ENCODE results near the gene HAUS6. TPM values are rescaled to one million over a fixed set of nuclear protein-coding genes. Genes with fewer than 3 reads are reported as not detected.
"Not testable (repeated sequence)": the region's sequence is repeated elsewhere in the genome, so short reads cannot be mapped to it uniquely, and the experiment has no call there.

The HAUS6 gene
- total RNA-seq, 2 donors from 2014 or later: 12.3 to 13.6 TPM

DNA sequence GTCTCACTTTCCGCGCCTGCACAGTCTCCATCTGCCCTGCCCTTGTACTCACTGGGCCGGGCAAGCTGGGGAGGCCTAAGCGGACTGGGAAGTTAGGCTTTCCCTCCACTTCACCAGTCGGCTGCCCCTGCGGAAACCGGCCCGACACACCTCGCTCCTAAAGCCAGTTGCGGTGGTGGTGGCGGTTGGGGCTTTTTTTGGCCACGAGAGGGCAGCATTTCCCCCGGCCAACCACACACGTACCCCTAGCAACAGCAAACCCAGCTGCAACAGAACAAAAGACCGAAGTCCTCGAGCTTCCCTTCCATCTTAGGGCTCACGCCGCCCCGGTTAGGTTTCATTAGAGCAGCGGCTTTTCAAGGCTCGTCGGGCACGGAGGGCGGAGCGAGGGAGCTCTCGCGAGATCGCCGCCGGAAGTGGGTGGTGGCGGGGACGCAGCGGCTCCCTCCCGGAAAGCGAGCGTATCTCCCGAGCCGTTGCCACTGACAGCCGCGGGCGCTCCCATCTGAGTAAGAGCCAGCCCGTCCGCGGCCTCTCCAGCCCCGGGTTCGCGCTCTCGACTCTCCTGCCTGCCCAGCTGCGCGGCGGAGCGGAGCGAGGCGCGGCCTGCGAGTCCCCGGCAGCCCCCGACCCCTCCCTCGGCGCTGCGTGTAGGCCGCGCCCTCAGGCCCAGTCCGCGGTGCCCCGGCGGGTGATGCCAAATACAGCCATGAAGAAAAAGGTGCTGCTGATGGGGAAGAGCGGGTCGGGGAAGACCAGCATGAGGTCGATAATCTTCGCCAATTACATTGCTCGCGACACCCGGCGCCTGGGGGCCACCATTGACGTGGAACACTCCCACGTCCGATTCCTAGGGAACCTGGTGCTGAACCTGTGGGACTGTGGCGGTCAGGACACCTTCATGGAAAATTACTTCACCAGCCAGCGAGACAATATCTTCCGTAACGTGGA lies 53.5 kb downstream of the HAUS6 start, which contains the start of gene RRAGA:
Gene RRAGA (plus strand): TSS at position 462 of the 951 bp plus-strand sequence. CDS start 233 bp downstream, at position 695.
- Mint-ChIP-seq H3K27me3 (no peaks in the 10 kb centered on the region), H3K4me1 (peaks cover 21% of the 10 kb centered on the region), H3K27ac (peak within 1 kb of the TSS; percentile 98), H3K36me3 (ENCODE audit: low read depth) (peaks cover 4% of the 10 kb centered on the region), H3K4me3 (peak within 1 kb of the TSS; percentile 94)
- DNase-seq (peak; percentile 92 to 93 (median 93)), ATAC-seq (peak; percentile 92)
- no peaks in the 10 kb centered on the region for H3K9me3 ChIP-seq (ENCODE audit: control insufficient read depth, low read length, poor library complexity, severe bottlenecking)

DNA sequence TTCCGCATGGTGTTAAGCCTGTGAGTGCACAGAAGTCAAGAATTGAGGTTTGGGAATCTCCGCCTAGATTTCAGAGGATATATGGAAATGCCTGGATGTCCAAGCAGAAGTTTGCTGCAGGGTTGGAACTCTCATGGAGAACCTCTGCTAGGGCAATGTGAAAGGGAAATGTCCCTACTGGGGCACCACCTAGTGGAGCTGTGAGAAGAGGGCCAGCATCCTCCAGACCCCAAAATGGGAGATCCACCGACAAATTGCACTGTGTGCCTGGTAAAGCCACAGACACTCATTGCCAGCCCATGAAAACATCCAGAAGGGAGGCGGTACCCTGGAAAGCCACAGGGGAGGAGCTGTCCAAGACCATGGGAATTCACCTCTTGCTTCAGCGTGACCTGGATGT lies 66.1 kb downstream of the HAUS6 start:
- H3K27ac Mint-ChIP-seq: no peak overlapping the region
- H3K9me3 ChIP-seq (ENCODE audit: control insufficient read depth, low read length, poor library complexity, severe bottlenecking): no peaks in the 10 kb centered on the region
- H3K27me3 Mint-ChIP-seq: peaks cover 12% of the 10 kb centered on the region
- ATAC-seq (no peak), DNase-seq (no peak)
- no peaks in the 10 kb centered on the region for H3K4me1 Mint-ChIP-seq
- no peak overlapping the region for H3K4me3 Mint-ChIP-seq
- peaks cover 7% of the 10 kb centered on the region for H3K36me3 Mint-ChIP-seq (ENCODE audit: low read depth)

DNA sequence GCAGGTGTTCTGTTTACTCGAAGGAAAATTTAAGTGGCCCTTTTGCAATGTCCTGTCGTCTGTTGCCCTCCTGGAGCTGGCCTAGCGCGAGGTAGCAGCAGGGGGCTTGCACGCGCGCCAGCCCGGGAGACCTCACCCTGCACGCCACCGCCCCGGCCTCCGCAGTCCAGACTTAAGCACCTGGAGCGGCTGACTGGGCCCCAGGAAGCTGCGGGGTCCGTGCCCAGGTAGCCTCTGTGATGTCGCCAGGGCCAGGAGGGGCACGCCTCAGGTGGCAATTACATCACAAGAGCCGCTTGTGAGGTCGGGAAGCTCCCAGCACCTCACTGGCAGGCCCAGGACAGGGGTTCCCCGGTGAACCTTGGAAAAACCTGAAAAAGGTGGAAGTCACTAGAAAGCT lies 69.7 kb downstream of the HAUS6 start, which contains the start of gene SAXO1:
Gene SAXO1 (minus strand): TSS at position 195 of the 400 bp plus-strand sequence. CDS start 301 bp downstream, outside the sequence.
- DNase-seq: no peak
- H3K27ac Mint-ChIP-seq: no peak within 1 kb of the TSS

DNA sequence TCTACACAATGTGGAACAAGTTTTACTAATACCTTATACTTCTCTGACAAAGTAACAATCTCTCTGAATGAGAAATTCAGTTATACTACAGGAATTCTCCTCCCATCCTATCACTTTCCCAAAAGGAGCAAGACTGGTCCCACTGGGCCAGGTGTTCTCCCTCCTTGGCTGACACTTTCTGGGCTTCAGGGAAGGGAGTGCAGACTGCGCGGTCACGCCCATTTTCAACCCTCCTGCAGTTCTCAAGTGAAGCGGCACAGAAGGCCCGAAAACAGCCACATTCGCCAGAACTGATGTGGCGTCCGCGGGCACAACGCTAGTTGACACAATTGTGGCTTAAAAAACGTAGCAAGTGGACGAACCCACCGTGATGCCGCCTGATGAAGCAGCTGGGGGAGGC lies 70.3 kb downstream of the HAUS6 start:
- peaks cover 7% of the 10 kb centered on the region for H3K4me1 Mint-ChIP-seq

More for the DNA sequence above, 69.7 kb downstream of the HAUS6 start, which contains the start of gene SAXO1:
- no peak for ATAC-seq
- H3K9me3 ChIP-seq (ENCODE audit: control insufficient read depth, low read length, poor library complexity, severe bottlenecking): no peaks in the 10 kb centered on the region
- H3K4me1 Mint-ChIP-seq: peaks cover 7% of the 10 kb centered on the region
- H3K27me3 Mint-ChIP-seq: peaks cover 32% of the 10 kb centered on the region
- no peak within 1 kb of the TSS for H3K4me3 Mint-ChIP-seq
- peaks cover 12% of the 10 kb centered on the region for H3K36me3 Mint-ChIP-seq (ENCODE audit: low read depth)

DNA sequence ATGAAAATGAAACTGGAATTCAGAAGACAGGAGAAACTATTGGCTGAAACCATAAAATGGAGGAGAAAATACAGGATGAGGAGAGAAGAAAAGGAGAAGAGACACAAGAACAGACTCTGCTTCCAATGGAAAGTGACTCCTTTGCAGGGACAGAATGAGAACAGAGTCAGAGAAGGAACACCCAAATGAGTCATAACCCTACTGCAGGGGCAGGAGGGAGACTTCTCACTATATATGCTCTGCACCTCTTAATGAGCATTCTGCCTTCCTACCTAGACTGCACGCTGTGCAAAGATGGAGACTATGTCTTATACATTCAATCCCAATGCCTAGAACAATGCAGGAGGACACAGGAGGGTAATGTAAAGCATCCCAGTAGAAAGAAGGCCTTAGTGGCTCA lies 71.8 kb downstream of the HAUS6 start:
- no peak for ATAC-seq
- Mint-ChIP-seq H3K4me3 (no peak overlapping the region), H3K27me3 (peaks cover 43% of the 10 kb centered on the region)

More for the DNA sequence above, 70.3 kb downstream of the HAUS6 start:
- peaks cover 37% of the 10 kb centered on the region for H3K27me3 Mint-ChIP-seq
- no peak overlapping the region for H3K27ac Mint-ChIP-seq
- H3K9me3 ChIP-seq (ENCODE audit: control insufficient read depth, low read length, poor library complexity, severe bottlenecking): no peaks in the 10 kb centered on the region
- H3K4me3 Mint-ChIP-seq: no peak overlapping the region
- DNase-seq: no peak
- ATAC-seq: no peak
- H3K36me3 Mint-ChIP-seq (ENCODE audit: low read depth): peaks cover 12% of the 10 kb centered on the region

DNA sequence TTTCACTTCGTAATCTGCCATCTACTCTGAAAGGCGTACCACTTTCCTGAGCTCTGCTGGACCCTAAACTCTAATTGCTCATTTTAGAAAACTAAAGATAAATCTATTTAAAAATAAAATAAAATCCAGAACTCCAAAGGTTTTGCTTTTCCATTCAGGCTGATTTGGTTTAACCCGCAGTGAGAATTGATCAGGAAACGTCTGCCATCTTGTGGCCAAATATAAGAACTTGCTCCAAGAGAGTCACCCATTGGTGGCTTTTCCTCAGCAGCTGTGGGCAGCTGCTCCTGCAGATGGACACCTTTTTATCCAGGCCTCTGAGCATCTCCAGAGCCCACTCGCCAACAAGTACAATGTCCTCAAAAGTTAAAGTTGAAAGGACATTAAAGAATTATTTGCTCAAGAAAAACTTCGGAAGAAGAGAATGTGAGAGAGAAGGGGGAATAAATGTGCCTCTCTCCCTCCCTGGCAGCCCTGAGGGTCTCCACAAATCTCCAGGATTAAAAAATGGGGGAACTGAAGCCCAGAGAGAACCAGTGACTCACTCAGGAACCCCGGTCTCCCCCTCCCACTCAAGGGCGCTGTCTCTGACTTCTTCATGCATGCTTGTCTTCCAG lies 73.8 kb downstream of the HAUS6 start:
- H3K27me3 Mint-ChIP-seq: peaks cover 35% of the 10 kb centered on the region
- H3K27ac Mint-ChIP-seq: no peak overlapping the region
- no peaks in the 10 kb centered on the region for H3K9me3 ChIP-seq (ENCODE audit: control insufficient read depth, low read length, poor library complexity, severe bottlenecking)
- ATAC-seq (peak; percentile 63), DNase-seq (no peak)
- H3K4me3 Mint-ChIP-seq: no peak overlapping the region
- H3K36me3 Mint-ChIP-seq (ENCODE audit: low read depth): peaks cover 8% of the 10 kb centered on the region
- peaks cover 7% of the 10 kb centered on the region for H3K4me1 Mint-ChIP-seq

More for the DNA sequence above, 71.8 kb downstream of the HAUS6 start:
- Mint-ChIP-seq H3K27ac (no peak overlapping the region), H3K36me3 (ENCODE audit: low read depth) (peaks cover 15% of the 10 kb centered on the region), H3K4me1 (peaks cover 7% of the 10 kb centered on the region)
- H3K9me3 ChIP-seq (ENCODE audit: control insufficient read depth, low read length, poor library complexity, severe bottlenecking): no peaks in the 10 kb centered on the region
- no peak for DNase-seq

DNA sequence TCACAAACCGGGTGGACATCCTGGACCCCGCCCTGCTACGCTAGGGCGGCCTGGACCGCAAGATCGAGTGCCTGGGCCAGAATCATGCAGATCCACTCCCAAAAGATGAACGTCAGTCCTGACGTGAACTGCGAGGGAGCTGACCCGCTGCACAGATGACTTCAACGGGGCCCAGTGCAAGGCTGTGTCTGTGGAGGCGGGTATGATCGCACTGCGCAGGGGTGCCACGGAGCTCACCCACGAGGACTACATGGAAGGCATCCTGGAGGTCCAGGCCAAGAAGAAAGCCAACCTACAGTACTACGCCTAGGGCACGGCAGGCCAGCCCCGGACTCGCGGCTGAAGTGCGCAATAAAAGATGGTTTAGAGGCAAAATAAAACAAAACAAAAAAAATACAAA lies 74.9 kb downstream of the HAUS6 start:
- H3K4me1 Mint-ChIP-seq: peaks cover 10% of the 10 kb centered on the region
- no peak overlapping the region for H3K4me3 Mint-ChIP-seq
- no peak overlapping the region for H3K27ac Mint-ChIP-seq
- peaks cover 44% of the 10 kb centered on the region for H3K27me3 Mint-ChIP-seq
- H3K9me3 ChIP-seq (ENCODE audit: control insufficient read depth, low read length, poor library complexity, severe bottlenecking): no peaks in the 10 kb centered on the region
- DNase-seq (no peak), ATAC-seq (no peak)
- H3K36me3 Mint-ChIP-seq (ENCODE audit: low read depth): peaks cover 8% of the 10 kb centered on the region

DNA sequence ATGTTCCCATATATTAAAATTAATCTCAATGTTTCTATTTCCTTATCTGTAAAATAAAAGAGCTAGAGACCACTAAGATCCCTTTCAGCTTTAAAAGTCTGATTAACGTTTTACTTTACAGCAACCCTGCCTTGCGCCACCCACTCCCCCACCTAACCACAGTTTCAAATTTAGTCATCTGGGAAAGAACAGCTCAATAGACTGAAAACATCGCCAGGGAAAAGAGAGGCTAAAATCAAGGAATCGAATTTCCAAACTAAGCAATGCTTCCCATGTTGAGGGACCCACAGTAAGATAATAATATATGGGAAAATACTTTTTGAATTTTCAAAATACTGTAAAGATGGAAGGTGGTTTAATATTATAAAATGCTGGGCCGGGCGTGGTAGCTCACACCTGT lies 76.3 kb downstream of the HAUS6 start:
- Mint-ChIP-seq H3K36me3 (ENCODE audit: low read depth) (peaks cover 8% of the 10 kb centered on the region), H3K4me3 (no peak overlapping the region), H3K27me3 (peaks cover 44% of the 10 kb centered on the region), H3K4me1 (peaks cover 10% of the 10 kb centered on the region), H3K27ac (no peak overlapping the region)
- DNase-seq (no peak), ATAC-seq (no peak)
- no peaks in the 10 kb centered on the region for H3K9me3 ChIP-seq (ENCODE audit: control insufficient read depth, low read length, poor library complexity, severe bottlenecking)

DNA sequence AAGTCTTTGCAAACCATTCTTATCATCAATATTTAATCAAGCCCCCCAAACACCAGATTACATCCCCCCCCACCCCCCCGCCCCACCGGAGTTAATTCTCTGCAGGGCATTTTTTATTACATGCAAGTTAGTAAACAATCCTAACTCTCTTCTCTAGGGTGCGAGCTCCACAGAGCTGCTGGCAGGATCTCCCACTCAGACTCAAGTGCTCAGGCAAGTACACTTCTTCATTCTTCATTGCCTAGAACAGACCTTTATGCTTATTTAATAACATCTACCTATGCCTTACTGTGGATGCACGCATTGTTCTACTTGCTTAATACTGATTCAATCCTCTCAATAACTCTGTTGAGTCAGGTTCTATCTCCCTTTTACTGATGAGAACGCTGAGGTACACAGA lies 79.6 kb downstream of the HAUS6 start:
- Mint-ChIP-seq H3K4me1 (peaks cover 2% of the 10 kb centered on the region), H3K36me3 (ENCODE audit: low read depth) (peaks cover 3% of the 10 kb centered on the region), H3K27me3 (peaks cover 28% of the 10 kb centered on the region), H3K27ac (no peak overlapping the region), H3K4me3 (no peak overlapping the region)
- H3K9me3 ChIP-seq (ENCODE audit: control insufficient read depth, low read length, poor library complexity, severe bottlenecking): no peaks in the 10 kb centered on the region
- DNase-seq (no peak), ATAC-seq (no peak)

DNA sequence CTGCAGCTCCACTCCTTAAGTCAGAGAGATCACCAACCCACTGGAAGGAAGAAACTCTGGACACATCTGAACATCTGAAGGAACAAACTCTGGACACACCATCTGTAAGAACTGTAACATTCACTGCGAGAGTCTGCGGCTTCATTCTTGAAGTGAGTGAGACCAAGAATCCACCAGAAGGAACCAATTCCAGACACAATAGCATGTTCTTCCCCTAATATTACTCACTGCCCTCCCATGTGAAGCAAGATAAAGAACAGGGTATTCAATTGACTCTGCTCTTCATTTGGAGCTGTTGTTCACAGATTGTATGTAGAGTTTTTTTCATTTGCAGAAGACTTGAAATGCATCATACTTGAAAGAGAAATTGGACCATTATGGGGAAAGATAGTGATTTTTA lies 80.5 kb downstream of the HAUS6 start:
- H3K27ac Mint-ChIP-seq: no peak overlapping the region
- no peak overlapping the region for H3K4me3 Mint-ChIP-seq
- H3K9me3 ChIP-seq (ENCODE audit: control insufficient read depth, low read length, poor library complexity, severe bottlenecking): no peaks in the 10 kb centered on the region
- DNase-seq (no peak), ATAC-seq (no peak)
- peaks cover 21% of the 10 kb centered on the region for H3K27me3 Mint-ChIP-seq
- peaks cover 2% of the 10 kb centered on the region for H3K4me1 Mint-ChIP-seq
- H3K36me3 Mint-ChIP-seq (ENCODE audit: low read depth): peaks cover 3% of the 10 kb centered on the region

DNA sequence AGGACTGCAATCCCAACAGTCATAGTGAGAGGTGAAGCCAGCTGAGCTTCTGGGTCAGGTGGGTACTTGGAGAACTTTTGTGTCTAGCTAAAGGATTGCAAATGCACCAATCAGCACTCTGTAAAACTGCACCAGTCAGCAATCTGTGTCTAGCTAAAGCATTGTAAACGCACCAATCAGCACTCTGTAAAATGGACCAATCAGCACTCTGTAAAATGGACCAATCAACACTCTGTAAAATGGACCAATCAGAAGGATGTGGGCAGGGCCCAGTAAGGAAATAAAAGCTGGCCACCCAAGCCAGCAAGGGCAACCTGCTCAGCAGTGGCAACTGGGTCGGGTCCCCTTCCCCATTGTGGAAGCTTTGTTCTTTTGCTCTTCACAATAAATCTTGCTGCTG lies 81.1 kb downstream of the HAUS6 start:
- not testable (repeated sequence) for H3K9me3 ChIP-seq (ENCODE audit: control insufficient read depth, low read length, poor library complexity, severe bottlenecking); ATAC-seq; H3K36me3 Mint-ChIP-seq (ENCODE audit: low read depth); DNase-seq; H3K27ac Mint-ChIP-seq; H3K4me3 Mint-ChIP-seq; H3K4me1 Mint-ChIP-seq
- peaks cover 15% of the 10 kb centered on the region for H3K27me3 Mint-ChIP-seq

DNA sequence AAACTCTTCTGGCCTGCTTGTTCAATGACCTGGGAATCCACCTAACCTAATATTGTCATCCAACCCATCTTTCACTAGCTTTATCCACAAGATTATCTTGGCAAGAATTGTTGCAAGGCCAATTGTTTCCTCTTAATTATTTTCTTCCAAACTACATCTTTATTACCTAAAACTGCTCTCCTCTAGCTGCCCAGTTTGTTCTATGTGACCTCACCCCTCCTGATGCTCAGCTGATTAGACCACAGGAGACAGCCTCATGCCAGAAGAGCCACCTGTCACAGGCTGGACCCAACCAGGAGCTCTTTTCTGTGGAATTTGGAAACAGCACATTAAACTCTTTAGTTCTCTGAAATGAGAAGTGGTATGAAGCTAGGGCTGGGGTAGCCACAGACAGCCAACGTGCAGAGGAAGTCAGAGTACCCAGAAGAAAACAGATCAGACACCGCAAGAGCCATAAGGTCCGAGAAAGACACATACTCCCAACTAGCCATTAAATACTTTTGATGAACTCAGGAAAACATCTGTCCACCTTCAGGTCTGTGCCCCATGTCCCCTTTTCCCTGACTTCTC lies 81.7 kb downstream of the HAUS6 start:
- H3K27ac Mint-ChIP-seq: no peak overlapping the region
- no peak for DNase-seq
- no peak for ATAC-seq
- H3K4me3 Mint-ChIP-seq: no peak overlapping the region
- no peaks in the 10 kb centered on the region for H3K9me3 ChIP-seq (ENCODE audit: control insufficient read depth, low read length, poor library complexity, severe bottlenecking)
- H3K36me3 Mint-ChIP-seq (ENCODE audit: low read depth): no peaks in the 10 kb centered on the region
- peaks cover 2% of the 10 kb centered on the region for H3K4me1 Mint-ChIP-seq
- H3K27me3 Mint-ChIP-seq: peaks cover 13% of the 10 kb centered on the region

DNA sequence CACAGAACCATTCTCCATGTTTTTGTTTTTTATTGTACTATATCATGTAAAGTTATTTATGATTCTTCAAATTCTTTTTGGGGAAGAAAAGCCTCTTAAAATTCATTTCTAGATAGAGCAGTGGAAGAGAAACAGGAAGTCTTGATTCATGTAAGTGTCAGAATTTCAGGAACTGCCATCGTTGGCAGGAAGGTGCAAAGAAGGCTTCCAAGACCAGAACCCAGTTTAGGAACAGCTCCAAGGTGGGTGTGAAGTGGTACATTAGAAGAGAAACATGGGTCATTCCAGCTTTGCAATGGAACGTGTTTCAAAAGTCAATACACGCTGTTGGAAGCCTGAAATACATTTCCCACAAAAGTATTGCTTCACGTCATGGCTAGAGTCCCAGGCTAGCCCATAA lies 84.5 kb downstream of the HAUS6 start:
- H3K4me1 Mint-ChIP-seq: peaks cover 1% of the 10 kb centered on the region
- no peak overlapping the region for H3K4me3 Mint-ChIP-seq
- H3K36me3 Mint-ChIP-seq (ENCODE audit: low read depth): no peaks in the 10 kb centered on the region
- no peaks in the 10 kb centered on the region for H3K9me3 ChIP-seq (ENCODE audit: control insufficient read depth, low read length, poor library complexity, severe bottlenecking)
- peaks cover 8% of the 10 kb centered on the region for H3K27me3 Mint-ChIP-seq
- ATAC-seq: no peak
- DNase-seq: no peak
- no peak overlapping the region for H3K27ac Mint-ChIP-seq
